Measurements from ENCODE around the gene MT3. TPM values are rescaled to one million over a fixed set of nuclear protein-coding genes. Genes with fewer than 3 reads are reported as not detected.

Gene MT3
- total and polyA plus RNA-seq, 9 of the 15 experiments (the other 6 are each of a cell fraction or from before 2014, with no cell fraction given) = not detected

DNA sequence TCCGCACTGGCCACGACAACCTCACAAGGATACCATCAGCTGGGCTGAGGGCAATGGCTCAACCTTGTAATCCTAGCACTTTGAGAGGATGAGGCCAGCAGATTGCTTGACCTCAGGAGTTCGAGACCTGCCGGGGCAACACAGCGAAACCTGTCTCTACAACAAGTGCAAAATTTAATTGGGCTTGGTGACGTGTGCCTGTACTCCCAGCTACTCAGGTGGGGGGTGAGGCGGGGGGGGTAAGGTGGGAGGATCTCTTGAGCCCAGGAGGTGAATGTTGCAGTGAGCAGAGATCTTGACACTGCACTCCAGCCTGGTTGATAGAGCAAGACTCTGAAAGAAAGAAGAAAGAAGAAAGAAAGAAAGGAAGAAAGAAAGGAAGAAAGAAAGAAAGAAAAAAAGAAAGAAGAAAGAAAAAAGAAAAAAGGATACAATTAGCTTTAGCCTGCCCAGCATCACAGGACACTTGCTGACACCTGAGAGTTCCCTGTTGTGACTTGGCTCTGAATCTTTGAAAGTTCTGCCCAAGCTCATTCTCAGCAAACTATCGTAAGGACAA lies 31.1 kb downstream of the MT3 start:
- WGBS (ENCODE audit: insufficient coverage, low coverage, missing lambda C conversion rate) = 4% methylated on average over 8 of the region's 8 CpGs
- TF ChIP-seq DMBX1 (CRISPR knock-in tag; IDR thresholded peaks at IDR 0.05; ENCODE audit: borderline replicate concordance) (no peak), SMAD1 (IDR thresholded peaks at IDR 0.05; ENCODE audit: low read depth, low read length, partially characterized antibody) (no peak), HMG20B (CRISPR knock-in tag; IDR thresholded peaks at IDR 0.05) (no peak), MEIS2 (IDR thresholded peaks at IDR 0.05; ENCODE audit: partially characterized antibody) (no peak), POLR2H (tag; IDR thresholded peaks at IDR 0.05; ENCODE audit: low read depth) (no peak), STAG1 (CRISPR knock-in tag; IDR thresholded peaks at IDR 0.05; ENCODE audit: borderline replicate concordance) (no peak), ZNF146 (CRISPR knock-in tag; IDR thresholded peaks at IDR 0.05; ENCODE audit: unreplicated experiment) (no peak), ZNF586 (CRISPR knock-in tag; conservative IDR thresholded peaks at IDR 0.05) (no peak), GATA2 (CRISPR knock-in tag; IDR thresholded peaks at IDR 0.05) (no peak)
- TF ChIP-seq, protein P1, sequence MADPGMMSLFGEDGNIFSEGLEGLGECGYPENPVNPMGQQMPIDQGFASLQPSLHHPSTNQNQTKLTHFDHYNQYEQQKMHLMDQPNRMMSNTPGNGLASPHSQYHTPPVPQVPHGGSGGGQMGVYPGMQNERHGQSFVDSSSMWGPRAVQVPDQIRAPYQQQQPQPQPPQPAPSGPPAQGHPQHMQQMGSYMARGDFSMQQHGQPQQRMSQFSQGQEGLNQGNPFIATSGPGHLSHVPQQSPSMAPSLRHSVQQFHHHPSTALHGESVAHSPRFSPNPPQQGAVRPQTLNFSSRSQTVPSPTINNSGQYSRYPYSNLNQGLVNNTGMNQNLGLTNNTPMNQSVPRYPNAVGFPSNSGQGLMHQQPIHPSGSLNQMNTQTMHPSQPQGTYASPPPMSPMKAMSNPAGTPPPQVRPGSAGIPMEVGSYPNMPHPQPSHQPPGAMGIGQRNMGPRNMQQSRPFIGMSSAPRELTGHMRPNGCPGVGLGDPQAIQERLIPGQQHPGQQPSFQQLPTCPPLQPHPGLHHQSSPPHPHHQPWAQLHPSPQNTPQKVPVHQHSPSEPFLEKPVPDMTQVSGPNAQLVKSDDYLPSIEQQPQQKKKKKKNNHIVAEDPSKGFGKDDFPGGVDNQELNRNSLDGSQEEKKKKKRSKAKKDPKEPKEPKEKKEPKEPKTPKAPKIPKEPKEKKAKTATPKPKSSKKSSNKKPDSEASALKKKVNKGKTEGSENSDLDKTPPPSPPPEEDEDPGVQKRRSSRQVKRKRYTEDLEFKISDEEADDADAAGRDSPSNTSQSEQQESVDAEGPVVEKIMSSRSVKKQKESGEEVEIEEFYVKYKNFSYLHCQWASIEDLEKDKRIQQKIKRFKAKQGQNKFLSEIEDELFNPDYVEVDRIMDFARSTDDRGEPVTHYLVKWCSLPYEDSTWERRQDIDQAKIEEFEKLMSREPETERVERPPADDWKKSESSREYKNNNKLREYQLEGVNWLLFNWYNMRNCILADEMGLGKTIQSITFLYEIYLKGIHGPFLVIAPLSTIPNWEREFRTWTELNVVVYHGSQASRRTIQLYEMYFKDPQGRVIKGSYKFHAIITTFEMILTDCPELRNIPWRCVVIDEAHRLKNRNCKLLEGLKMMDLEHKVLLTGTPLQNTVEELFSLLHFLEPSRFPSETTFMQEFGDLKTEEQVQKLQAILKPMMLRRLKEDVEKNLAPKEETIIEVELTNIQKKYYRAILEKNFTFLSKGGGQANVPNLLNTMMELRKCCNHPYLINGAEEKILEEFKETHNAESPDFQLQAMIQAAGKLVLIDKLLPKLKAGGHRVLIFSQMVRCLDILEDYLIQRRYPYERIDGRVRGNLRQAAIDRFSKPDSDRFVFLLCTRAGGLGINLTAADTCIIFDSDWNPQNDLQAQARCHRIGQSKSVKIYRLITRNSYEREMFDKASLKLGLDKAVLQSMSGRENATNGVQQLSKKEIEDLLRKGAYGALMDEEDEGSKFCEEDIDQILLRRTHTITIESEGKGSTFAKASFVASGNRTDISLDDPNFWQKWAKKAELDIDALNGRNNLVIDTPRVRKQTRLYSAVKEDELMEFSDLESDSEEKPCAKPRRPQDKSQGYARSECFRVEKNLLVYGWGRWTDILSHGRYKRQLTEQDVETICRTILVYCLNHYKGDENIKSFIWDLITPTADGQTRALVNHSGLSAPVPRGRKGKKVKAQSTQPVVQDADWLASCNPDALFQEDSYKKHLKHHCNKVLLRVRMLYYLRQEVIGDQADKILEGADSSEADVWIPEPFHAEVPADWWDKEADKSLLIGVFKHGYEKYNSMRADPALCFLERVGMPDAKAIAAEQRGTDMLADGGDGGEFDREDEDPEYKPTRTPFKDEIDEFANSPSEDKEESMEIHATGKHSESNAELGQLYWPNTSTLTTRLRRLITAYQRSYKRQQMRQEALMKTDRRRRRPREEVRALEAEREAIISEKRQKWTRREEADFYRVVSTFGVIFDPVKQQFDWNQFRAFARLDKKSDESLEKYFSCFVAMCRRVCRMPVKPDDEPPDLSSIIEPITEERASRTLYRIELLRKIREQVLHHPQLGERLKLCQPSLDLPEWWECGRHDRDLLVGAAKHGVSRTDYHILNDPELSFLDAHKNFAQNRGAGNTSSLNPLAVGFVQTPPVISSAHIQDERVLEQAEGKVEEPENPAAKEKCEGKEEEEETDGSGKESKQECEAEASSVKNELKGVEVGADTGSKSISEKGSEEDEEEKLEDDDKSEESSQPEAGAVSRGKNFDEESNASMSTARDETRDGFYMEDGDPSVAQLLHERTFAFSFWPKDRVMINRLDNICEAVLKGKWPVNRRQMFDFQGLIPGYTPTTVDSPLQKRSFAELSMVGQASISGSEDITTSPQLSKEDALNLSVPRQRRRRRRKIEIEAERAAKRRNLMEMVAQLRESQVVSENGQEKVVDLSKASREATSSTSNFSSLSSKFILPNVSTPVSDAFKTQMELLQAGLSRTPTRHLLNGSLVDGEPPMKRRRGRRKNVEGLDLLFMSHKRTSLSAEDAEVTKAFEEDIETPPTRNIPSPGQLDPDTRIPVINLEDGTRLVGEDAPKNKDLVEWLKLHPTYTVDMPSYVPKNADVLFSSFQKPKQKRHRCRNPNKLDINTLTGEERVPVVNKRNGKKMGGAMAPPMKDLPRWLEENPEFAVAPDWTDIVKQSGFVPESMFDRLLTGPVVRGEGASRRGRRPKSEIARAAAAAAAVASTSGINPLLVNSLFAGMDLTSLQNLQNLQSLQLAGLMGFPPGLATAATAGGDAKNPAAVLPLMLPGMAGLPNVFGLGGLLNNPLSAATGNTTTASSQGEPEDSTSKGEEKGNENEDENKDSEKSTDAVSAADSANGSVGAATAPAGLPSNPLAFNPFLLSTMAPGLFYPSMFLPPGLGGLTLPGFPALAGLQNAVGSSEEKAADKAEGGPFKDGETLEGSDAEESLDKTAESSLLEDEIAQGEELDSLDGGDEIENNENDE (IDR thresholded peaks at IDR 0.05; ENCODE audit: low read depth, low read length) = no peak

More for the DNA sequence above, 31.1 kb downstream of the MT3 start:
- POLR2A ChIA-PET = no interaction called here
- Histone ChIP-seq H3K4me3 (no peak overlapping the region), H3K9me3 (replicated peaks; ENCODE audit: control insufficient read depth, insufficient read depth, low read depth, low read length) (no peaks in the 10 kb centered on the region), H2AFZ (ENCODE audit: low read depth, low read length) (no peak overlapping the region), H4K20me1 (replicated peaks; ENCODE audit: control insufficient read depth, insufficient read depth, low read length) (no peaks in the 10 kb centered on the region), H3K27me3 (ENCODE audit: control insufficient read depth in 2 of 2, insufficient read depth in 2 of 2, low read length in 2 of 2) (peaks cover 22 to 41% of the 10 kb centered on the region in 2 experiments), H3K9ac (ENCODE audit: insufficient read depth in 1 of 2, low read depth in 2 of 2, low read length in 2 of 2) (no peak overlapping the region), H3K4me1 (replicated peaks in 1 of 2; ENCODE audit: control insufficient read depth in 2 of 2, insufficient read depth in 2 of 2, low read length in 2 of 2) (peaks cover 0 to 10% of the 10 kb centered on the region in 2 experiments; a peak in 2 of 5 replicates), H3K4me2 (ENCODE audit: insufficient read depth, low read length) (no peak overlapping the region), H3K36me3 (ENCODE audit: control insufficient read depth, insufficient read depth, low read length) (no peaks in the 10 kb centered on the region), H3K27ac (ENCODE audit: extremely low read depth, low read depth, low read length) (no peak overlapping the region), H3K9me1 (ENCODE audit: control insufficient read depth, insufficient read depth, low read length) (no peaks in the 10 kb centered on the region), H3K79me2 (ENCODE audit: control insufficient read depth, insufficient read depth, low read length) (no peaks in the 10 kb centered on the region)
- CTCF ChIA-PET (ENCODE audit: low intra/inter-chr PET ratio) = no interaction called here
- in situ Hi-C loops (cut with MboI) (no loop called here), intact Hi-C loops (cut with micrococcal nuclease) (no loop called here)
- no peak for DNase-seq (ENCODE audit: extremely low read depth in 1 of 4, low spot score in 3 of 4)
- ATAC-seq = no peak
- no TSS peak for BruUV-seq (replicated peaks)
- no peak for FAIRE-seq
